T-helper 22 cell (primary cell): ENCODE data around the gene PSME2.

Experiments used
- DNase-seq: peaks from one replicate; pipeline ENCODE4 v3.0.0-alpha.2; 2020; ENCODE audit warnings: low read depth

The PSME2 gene

GRCh38 chr14:24135834-24136683 lies 10.4 kb downstream of the PSME2 start, which contains the start of gene PSME1:
Gene PSME1, plus strand, starts transcription at chr14:24136194. Its CDS starts 69 bp downstream, at chr14:24136263.
- peak; percentile 85 for DNase-seq

GRCh38 chr14:24135584-24135833 lies 10.9 kb downstream of the PSME2 start:
- no peak for DNase-seq

GRCh38 chr14:24133735-24134134 lies 12.7 kb downstream of the PSME2 start:
- DNase-seq, result no peak

GRCh38 chr14:24132976-24133375 lies 13.4 kb downstream of the PSME2 start:
- DNase-seq, result no peak

- no peak for DNase-seq
These were observed 14.2 kb downstream of the PSME2 start for GRCh38 chr14:24132061-24132685.

GRCh38 chr14:24131549-24131966 lies 14.9 kb downstream of the PSME2 start:
- no peak for DNase-seq

GRCh38 chr14:24130717-24131548 lies 15.5 kb downstream of the PSME2 start:
- no peak for DNase-seq

- DNase-seq, result no peak
These were observed 16.1 kb downstream of the PSME2 start, which contains the start of gene FITM1 for GRCh38 chr14:24130380-24130716. Gene FITM1, plus strand, starts transcription at chr14:24130659. Its CDS starts 905 bp downstream, at chr14:24131564.

- DNase-seq, result no peak
These were observed 16.9 kb downstream of the PSME2 start for GRCh38 chr14:24129410-24129998.

GRCh38 chr14:24127673-24128072 lies 18.7 kb downstream of the PSME2 start:
- DNase-seq, result no peak

- DNase-seq, result no peak
These were observed 19.5 kb downstream of the PSME2 start for GRCh38 chr14:24126939-24127338.

- no peak for DNase-seq
These were observed 22.7 kb downstream of the PSME2 start for GRCh38 chr14:24123424-24124417.

GRCh38 chr14:24122898-24123297 lies 23.5 kb downstream of the PSME2 start:
- DNase-seq, result no peak

GRCh38 chr14:24122416-24122815 lies 24.0 kb downstream of the PSME2 start:
- no peak for DNase-seq

- no peak for DNase-seq
These were observed 25.2 kb downstream of the PSME2 start for GRCh38 chr14:24121210-24121609.

- no peak for DNase-seq
These were observed 26.7 kb downstream of the PSME2 start for GRCh38 chr14:24119691-24120090.

GRCh38 chr14:24117179-24117578 lies 29.2 kb downstream of the PSME2 start:
- DNase-seq, result no peak

GRCh38 chr14:24116128-24116814 lies 30.1 kb downstream of the PSME2 start:
- no peak for DNase-seq

GRCh38 chr14:24115422-24116127 lies 30.8 kb downstream of the PSME2 start:
- no peak for DNase-seq
